WI38 (cell line): ENCODE data around the gene CXCL6.

Experiments
- H3K4me3 ChIP-seq: 2 replicates; pipeline ENCODE4 v1.5.1; 2011; ENCODE audit warnings: low read depth, mild to moderate bottlenecking, control low read depth, low read length
- TF ChIP-seq, protein P1 (sequence below): IDR thresholded peaks from 2 replicates; pipeline ENCODE4 v1.5.1; 2012; ENCODE audit warnings: low read depth, mild to moderate bottlenecking, control low read depth, low read length

The CXCL6 gene

GRCh38 chr4:73859614-73860088 is 23.2 kb downstream of the CXCL6 start:
- TF ChIP-seq, protein P1, sequence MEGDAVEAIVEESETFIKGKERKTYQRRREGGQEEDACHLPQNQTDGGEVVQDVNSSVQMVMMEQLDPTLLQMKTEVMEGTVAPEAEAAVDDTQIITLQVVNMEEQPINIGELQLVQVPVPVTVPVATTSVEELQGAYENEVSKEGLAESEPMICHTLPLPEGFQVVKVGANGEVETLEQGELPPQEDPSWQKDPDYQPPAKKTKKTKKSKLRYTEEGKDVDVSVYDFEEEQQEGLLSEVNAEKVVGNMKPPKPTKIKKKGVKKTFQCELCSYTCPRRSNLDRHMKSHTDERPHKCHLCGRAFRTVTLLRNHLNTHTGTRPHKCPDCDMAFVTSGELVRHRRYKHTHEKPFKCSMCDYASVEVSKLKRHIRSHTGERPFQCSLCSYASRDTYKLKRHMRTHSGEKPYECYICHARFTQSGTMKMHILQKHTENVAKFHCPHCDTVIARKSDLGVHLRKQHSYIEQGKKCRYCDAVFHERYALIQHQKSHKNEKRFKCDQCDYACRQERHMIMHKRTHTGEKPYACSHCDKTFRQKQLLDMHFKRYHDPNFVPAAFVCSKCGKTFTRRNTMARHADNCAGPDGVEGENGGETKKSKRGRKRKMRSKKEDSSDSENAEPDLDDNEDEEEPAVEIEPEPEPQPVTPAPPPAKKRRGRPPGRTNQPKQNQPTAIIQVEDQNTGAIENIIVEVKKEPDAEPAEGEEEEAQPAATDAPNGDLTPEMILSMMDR: no peak
- H3K4me3 ChIP-seq: no peak overlapping the region

GRCh38 chr4:73860181-73860580 is 23.7 kb downstream of the CXCL6 start:
- TF ChIP-seq, protein P1: no peak
- no peak overlapping the region for H3K4me3 ChIP-seq

DNA sequence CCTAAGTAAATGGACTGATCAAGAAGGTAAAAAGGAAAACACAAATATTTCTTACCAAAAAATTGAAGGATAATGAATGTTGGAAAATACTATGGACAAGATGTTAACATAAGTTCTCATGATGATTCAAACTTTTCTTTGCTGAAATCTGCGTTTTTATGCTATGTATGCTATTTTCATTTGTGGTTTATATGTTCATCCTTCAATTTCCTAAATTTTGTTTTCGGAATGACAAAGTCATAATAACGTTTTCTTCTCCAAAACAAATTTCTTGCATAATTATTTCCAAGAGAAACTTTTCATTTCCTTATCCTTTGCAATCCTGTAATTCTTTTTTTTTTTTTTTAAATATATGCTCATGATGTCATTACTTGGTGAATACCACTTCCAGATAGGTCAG is 24.4 kb downstream of the CXCL6 start:
- TF ChIP-seq, protein P1: no peak

GRCh38 chr4:73862322-73862721 is 25.8 kb downstream of the CXCL6 start:
- TF ChIP-seq, protein P1: no peak
- no peak overlapping the region for H3K4me3 ChIP-seq

More for the DNA sequence above, 24.4 kb downstream of the CXCL6 start:
- H3K4me3 ChIP-seq: no peak overlapping the region

DNA sequence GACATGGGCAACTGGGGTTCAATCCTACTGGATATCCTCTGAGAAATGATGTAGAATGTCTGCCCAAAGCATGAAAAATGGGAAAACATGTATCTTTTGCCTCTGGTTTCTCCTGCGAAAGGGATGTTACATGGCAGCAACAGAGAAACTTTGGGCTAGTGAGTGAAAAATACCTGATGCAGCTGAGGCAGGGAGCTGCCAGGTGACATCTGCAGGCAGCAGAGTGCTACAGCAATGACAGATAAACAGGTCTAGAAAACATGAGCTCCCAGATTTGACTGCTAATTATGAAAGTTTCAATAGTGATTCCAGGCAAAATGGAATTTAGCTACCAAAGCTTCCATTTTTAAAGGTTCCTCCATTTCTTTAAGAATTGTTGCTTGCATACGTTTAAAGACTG is 27.9 kb downstream of the CXCL6 start:
- TF ChIP-seq, protein P1: no peak
- no peak overlapping the region for H3K4me3 ChIP-seq

GRCh38 chr4:73864961-73865360 is 28.5 kb downstream of the CXCL6 start:
- TF ChIP-seq, protein P1: no peak

DNA sequence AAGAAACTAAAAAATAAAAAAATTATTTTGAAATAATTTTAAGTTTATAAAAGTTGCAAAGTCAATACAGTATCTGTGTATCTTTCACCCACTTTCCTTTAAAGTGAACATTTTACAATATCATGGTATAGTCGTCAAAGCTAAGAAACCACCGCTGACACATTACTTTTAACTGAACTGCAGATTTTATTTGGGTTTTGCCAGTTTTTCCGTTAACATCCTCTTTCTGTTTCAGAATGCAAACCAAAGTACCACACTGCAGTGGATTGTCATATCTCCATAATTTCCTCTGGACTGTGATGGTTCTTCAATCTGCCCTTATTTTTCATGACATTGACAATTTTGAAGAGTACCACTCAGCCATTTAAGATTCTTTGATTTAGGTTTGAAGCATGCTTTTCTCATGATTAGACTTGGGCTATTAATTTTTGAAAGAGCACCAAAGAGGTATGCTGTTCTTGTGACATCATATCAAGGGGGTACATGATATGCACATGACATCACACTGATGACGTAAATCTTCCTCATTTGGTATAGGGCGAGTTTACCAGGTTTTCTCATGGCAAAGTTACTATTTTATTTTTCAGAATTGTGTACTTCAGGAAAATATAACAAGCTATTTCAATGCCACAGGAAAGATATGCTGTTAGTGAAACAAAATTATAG is 29.1 kb downstream of the CXCL6 start:
- TF ChIP-seq, protein P1: no peak

More at GRCh38 chr4:73864961-73865360, 28.5 kb downstream of the CXCL6 start:
- no peak overlapping the region for H3K4me3 ChIP-seq

More for the DNA sequence above, 29.1 kb downstream of the CXCL6 start:
- H3K4me3 ChIP-seq: no peak overlapping the region
